OCI-M2 (cell line): ENCODE measurements around the gene FDX2.

Experiments
- DNase-seq: peaks from one replicate; lab custom pipeline; 2025; ENCODE audit not compliant: unreplicated experiment; lab: John Stamatoyannopoulos, UW

The FDX2 gene

GRCh38 chr19:10299545-10300458 is 16.0 kb downstream of the FDX2 start:
- DNase-seq, result peak; percentile 100

- DNase-seq, result no peak
Observed at GRCh38 chr19:10295847-10296591, 19.8 kb downstream of the FDX2 start.

- no peak for DNase-seq
Observed at GRCh38 chr19:10295305-10295846, 20.4 kb downstream of the FDX2 start.

- no peak for DNase-seq
Observed at GRCh38 chr19:10294368-10294697, 21.5 kb downstream of the FDX2 start.

GRCh38 chr19:10293637-10294367 is 22.0 kb downstream of the FDX2 start:
- no peak for DNase-seq

GRCh38 chr19:10292789-10293636 is 22.8 kb downstream of the FDX2 start:
- no peak for DNase-seq

- no peak for DNase-seq
Observed at GRCh38 chr19:10292206-10292788, 23.5 kb downstream of the FDX2 start.

- DNase-seq, result no peak
Observed at GRCh38 chr19:10291554-10292205, 24.1 kb downstream of the FDX2 start.

GRCh38 chr19:10290876-10291553 is 24.8 kb downstream of the FDX2 start:
- DNase-seq, result peak; percentile 97

GRCh38 chr19:10290357-10290875 is 25.4 kb downstream of the FDX2 start:
- DNase-seq, result no peak

- DNase-seq, result no peak
Observed at GRCh38 chr19:10289836-10290356, 25.9 kb downstream of the FDX2 start, which contains the start of gene ICAM5. Gene ICAM5, plus strand, starts transcription at chr19:10289952. Its CDS starts 92 bp downstream, at chr19:10290044.

GRCh38 chr19:10289167-10289835 is 26.5 kb downstream of the FDX2 start:
- DNase-seq, result peak; percentile 100

GRCh38 chr19:10288662-10289166 is 27.1 kb downstream of the FDX2 start:
- DNase-seq, result peak; percentile 99

- DNase-seq, result peak; percentile 99
Observed at GRCh38 chr19:10286803-10287737, 28.7 kb downstream of the FDX2 start, which contains the start of gene ICAM4. Gene ICAM4, plus strand, starts transcription at chr19:10286955. Its CDS starts 58 bp downstream, at chr19:10287013.

- DNase-seq, result no peak
Observed at GRCh38 chr19:10285393-10285792, 30.4 kb downstream of the FDX2 start.

GRCh38 chr19:10284960-10285278 is 30.9 kb downstream of the FDX2 start:
- no peak for DNase-seq
